Adrenal gland (tissue), 12 donors: ENCODE data around the gene PAM16. TPM values are rescaled to one million over a fixed set of nuclear protein-coding genes. Genes with fewer than 3 reads are reported as not detected.
A peak's percentile ranks its signal among the peaks of the same experiment; 100 is the strongest.

Experiments used
- DNase-seq, 7 donors: peaks; one replicate each; pipeline ENCODE4 v3.0.0-alpha.2; 2019 to 2020
- H3K27ac ChIP-seq, 5 donors: fragments of 200-600 bp; sonication (generic) in 4 of 5; 1 replicate in 3 of 5; 2 replicates in 2 of 5; pipeline versions ENCODE4 v1.5.1 to v1.8.0; 2016 to 2020; ENCODE audit warnings: mild to moderate bottlenecking in 1 of 5
- H3K27me3 ChIP-seq: fragments of 200-600 bp; 2 replicates; pipeline ENCODE4 v1.8.0; 2021
- H3K36me3 ChIP-seq, 2 donors: fragments of 200-600 bp; replicated peaks in 1 of 2; 1 replicate in 1 of 2; 2 replicates in 1 of 2; pipeline versions ENCODE4 v1.5.1 to v1.8.0; 2018 to 2022
- H3K4me1 ChIP-seq, 2 donors: fragments of 200-600 bp; replicated peaks in 1 of 2; 1 replicate in 1 of 2; 2 replicates in 1 of 2; pipeline versions ENCODE4 v1.5.1 to v1.8.0; 2018 to 2021
- H3K4me3 ChIP-seq, 4 donors: fragments of 200-600 bp; sonication (generic) in 3 of 4; one replicate each; pipeline ENCODE4 v1.5.1; 2016 to 2018
- H3K9me3 ChIP-seq, 3 donors: fragments of 200-600 bp; sonication (generic) in 1 of 3; replicated peaks in 1 of 3; 1 replicate in 2 of 3; 2 replicates in 1 of 3; pipeline versions ENCODE4 v1.5.1 to v1.8.0; 2016 to 2021
- POLR2A ChIP-seq, 2 donors: fragments of 450-650 bp; IDR thresholded peaks; one replicate each; pipeline ENCODE4 v1.6.1; 2017; ENCODE audit warnings: antibody characterized with exemption in 2 of 2, mild to moderate bottlenecking in 2 of 2, moderate library complexity in 1 of 2
- WGBS, 4 donors: extraction: QIAGEN DNeasy Blood & Tissue Kit in 2 of 4; methylation state at CpG; one replicate each; pipeline versions ENCODE4 v1.1.5 to v1.1.7; 2013 to 2017; 5-methylcytosine and 5-hydroxymethylcytosine counted together
- intact Hi-C, 2 donors: fragments of 100-400 bp; cut with DNase I; formaldehyde crosslinking; loops; one replicate each; pipeline versions ENCODE4 v1.14.1 to v1.15.0; 2022 to 2023
- polyA plus RNA-seq, 3 donors: library from polyadenylated mRNA; stranded (reverse); fragments of 200-250 nt in 2 of 3; fragments of 350-450 nt in 1 of 3; fragmentation: Illumina TruSeq in 1 of 3; extraction: RNeasy Lipid Tissue Mini Kit (QIAGEN cat#74804) in 1 of 3; gene quantifications; one replicate each; pipeline ENCODE4 v1.2.3, GENCODE V29; 2013 to 2014
- total RNA-seq, 9 donors: library from RNA; depleted of rRNA in 4 of 9; stranded (reverse); fragments of >200 nt in 4 of 9; fragments of 120-200 nt in 1 of 9; fragmentation: NEBNext Ultra II Directional in 1 of 9; extraction: Animal tissue kit (Norgen Biotek cat#: 25700) in 1 of 9; gene quantifications; one replicate each; pipeline versions ENCODE4 v1.1.0 to v1.2.4, GENCODE V29; 2013 to 2023
- TF ChIP-seq, protein P1 (sequence below), 6 experiments: fragments of 450-650 bp in 4 of 6; fragments of 200-600 bp in 2 of 6; sonication (generic) in 1 of 6; IDR thresholded peaks; 1 replicate in 5 of 6; 2 replicates in 1 of 6; pipeline versions ENCODE4 v1.5.1 to v1.8.0; 2016 to 2021; ENCODE audit warnings: antibody characterized with exemption in 6 of 6, mild to moderate bottlenecking in 2 of 6, moderate library complexity in 1 of 6
- donor health status: healthy with polysubstance abuse.
- donor health status: Bipolar disorder and iron deficiency.
- donor health status: DM: yes; HTN: yes; CAD: no.
- donor health status: DM: no; HTN: no; CAD: no.
- donor health status: DM: no; HTN: no; CAD: no.
- donor health status: DM: yes; HTN: yes; CAD: no.

PAM16 gene
- total and polyA plus RNA-seq, 12 donors, result 25.0 to 310 (median 55.3) TPM

DNA sequence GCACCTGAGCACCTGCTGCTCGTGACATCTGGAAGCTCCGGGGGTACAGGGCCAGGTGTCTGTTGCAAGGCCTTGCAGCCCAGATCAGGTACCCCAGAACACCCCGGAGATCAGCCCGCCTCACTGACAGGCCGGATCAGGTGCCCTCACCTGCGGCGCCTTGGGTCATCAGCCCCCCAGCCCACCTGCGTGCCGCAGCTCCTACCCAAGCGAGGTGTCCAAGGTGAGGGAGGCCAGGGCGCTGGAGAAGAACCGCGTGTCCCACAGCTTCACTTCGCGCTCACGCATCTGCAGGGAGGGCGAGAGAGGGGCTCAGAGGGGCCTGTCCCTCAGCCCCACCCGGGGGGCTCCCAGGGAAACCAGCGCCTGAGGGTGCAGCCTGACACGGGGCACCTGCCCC, 36.7 kb upstream of the PAM16 start:
- Histone ChIP-seq H3K4me1 (peaks cover 9 to 27% of the 10 kb centered on the region in 2 donors), H3K4me3 (no peak overlapping the region), H3K36me3 (peaks cover 0 to 28% of the 10 kb centered on the region in 2 donors), H3K27me3 (no peaks in the 10 kb centered on the region), H3K27ac (peak overlapping the region in 2 of 5 donors; percentile 17 to 80), H3K9me3 (no peaks in the 10 kb centered on the region)
- no peak for TF ChIP-seq POLR2A (IDR thresholded peaks at IDR 0.05)
- TF ChIP-seq, protein P1, sequence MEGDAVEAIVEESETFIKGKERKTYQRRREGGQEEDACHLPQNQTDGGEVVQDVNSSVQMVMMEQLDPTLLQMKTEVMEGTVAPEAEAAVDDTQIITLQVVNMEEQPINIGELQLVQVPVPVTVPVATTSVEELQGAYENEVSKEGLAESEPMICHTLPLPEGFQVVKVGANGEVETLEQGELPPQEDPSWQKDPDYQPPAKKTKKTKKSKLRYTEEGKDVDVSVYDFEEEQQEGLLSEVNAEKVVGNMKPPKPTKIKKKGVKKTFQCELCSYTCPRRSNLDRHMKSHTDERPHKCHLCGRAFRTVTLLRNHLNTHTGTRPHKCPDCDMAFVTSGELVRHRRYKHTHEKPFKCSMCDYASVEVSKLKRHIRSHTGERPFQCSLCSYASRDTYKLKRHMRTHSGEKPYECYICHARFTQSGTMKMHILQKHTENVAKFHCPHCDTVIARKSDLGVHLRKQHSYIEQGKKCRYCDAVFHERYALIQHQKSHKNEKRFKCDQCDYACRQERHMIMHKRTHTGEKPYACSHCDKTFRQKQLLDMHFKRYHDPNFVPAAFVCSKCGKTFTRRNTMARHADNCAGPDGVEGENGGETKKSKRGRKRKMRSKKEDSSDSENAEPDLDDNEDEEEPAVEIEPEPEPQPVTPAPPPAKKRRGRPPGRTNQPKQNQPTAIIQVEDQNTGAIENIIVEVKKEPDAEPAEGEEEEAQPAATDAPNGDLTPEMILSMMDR (IDR thresholded peaks at IDR 0.05), result no peak
- 64 to 96% (median 95%) methylated on average over 2 to 20 of the region's 20 CpGs for WGBS, 4 donors
- no peak for DNase-seq
- intact Hi-C loops, result no loop called here

DNA sequence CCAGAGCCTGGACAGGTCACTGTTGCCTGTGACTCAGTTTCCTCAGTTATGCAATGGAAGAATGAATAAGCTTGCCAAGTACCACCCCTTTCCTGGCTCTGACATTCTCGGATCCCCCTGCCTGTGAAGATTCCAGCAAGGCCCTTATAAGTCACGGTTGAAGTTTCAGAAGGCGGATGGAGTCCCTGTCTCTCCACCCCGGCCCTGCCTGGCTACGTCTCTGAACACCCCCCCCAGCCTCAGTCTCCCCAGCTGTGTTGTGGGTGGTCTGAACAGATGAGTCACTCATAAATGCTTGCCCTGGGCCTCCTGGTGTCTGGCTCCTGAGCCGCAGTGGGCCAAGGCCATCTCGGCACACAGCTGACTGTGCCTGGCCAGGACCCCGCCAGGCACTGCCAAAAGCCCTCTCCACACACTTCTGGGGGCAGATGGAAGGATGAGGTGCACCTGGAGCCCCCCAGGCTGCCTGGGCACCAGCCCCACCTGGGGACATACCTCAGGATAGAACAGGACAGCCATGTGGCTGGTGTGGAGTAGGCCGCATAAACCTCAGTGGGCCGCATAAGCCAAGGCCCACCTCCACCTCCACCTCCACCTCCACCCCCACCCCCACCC, 35.9 kb upstream of the PAM16 start:
- no peaks in the 10 kb centered on the region for H3K9me3 ChIP-seq
- TF ChIP-seq, protein P1 (IDR thresholded peaks at IDR 0.05), result no peak
- TF ChIP-seq POLR2A (IDR thresholded peaks at IDR 0.05), result no peak
- H3K27me3 ChIP-seq, result no peaks in the 10 kb centered on the region
- H3K36me3 ChIP-seq, result peaks cover 0 to 32% of the 10 kb centered on the region in 2 donors
- H3K4me3 ChIP-seq, result no peak overlapping the region
- peak in 2 of 7 donors; percentile 57 to 58 for DNase-seq
- 56 to 72% (median 64%) methylated on average over 7 to 10 of the region's 10 CpGs for WGBS, 4 donors
- intact Hi-C loops, result no loop called here
- H3K27ac ChIP-seq, result peak overlapping the region in 1 of 5 donors; percentile 80
- H3K4me1 ChIP-seq, result peaks cover 9 to 25% of the 10 kb centered on the region in 2 donors

DNA sequence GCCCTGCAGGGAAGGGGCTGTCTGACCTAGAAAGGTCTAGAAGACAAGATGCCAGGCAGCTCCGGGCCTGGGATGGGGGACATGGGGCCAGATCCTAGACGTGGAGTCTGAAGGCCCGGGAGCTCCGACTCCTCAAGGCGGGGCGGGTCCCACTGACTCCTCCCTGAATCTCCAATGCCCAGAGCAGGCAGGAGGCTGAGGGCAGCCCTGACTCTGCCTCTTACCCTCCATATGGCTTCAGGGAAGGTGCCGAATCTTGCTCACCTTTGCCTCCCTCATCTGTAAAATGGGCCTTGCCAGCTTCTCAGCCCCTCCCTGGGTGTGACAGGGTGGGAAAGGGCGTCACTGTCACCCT, 35.3 kb upstream of the PAM16 start:
- Histone ChIP-seq H3K4me1 (peaks cover 9 to 25% of the 10 kb centered on the region in 2 donors), H3K9me3 (no peaks in the 10 kb centered on the region), H3K36me3 (peaks cover 0 to 38% of the 10 kb centered on the region in 2 donors), H3K4me3 (no peak overlapping the region), H3K27ac (peak overlapping the region in 2 of 5 donors; percentile 29 to 80), H3K27me3 (no peaks in the 10 kb centered on the region)
- no peak for DNase-seq
- intact Hi-C loops, result no loop called here
- WGBS, 4 donors, result 68 to 86% (median 81%) methylated on average over 5 to 8 of the region's 8 CpGs
- no peak for TF ChIP-seq POLR2A (IDR thresholded peaks at IDR 0.05)
- TF ChIP-seq, protein P1 (IDR thresholded peaks at IDR 0.05), result no peak

DNA sequence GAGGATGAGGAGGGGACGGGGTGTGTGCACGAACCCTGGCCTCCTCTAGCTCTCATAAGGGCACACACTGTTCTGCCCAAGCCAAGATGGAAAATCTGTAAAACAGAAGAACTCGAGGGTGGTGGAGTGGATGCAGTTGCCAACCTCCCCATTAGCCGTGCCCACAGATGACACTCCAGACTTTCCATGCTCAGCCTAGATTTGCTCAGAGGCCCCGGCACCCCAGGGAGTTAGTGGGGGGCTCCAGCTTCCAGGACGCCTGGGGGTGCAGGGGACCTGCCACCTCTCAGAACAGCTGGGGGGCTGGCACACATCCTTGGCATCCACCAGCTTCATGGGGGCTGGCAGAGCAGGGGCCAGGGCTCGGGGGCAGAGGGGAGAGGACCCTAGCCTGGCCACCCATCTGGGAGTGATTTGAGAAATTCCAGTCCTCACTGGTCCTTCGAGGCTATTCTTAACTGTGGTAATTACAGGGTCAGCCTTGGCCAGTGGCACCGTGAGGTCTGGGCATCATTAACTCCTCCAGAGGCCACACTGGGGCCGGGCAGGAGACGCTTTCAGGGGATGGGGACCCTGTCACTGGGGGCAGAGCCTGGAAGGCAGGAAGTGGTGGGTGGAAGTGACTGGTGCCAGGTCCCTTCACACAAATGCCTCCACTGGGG, 34.8 kb upstream of the PAM16 start:
- Histone ChIP-seq H3K27ac (peak overlapping the region in 2 of 5 donors; percentile 29 to 54), H3K4me1 (peaks cover 9 to 25% of the 10 kb centered on the region in 2 donors), H3K27me3 (no peaks in the 10 kb centered on the region), H3K9me3 (no peaks in the 10 kb centered on the region), H3K4me3 (no peak overlapping the region), H3K36me3 (peaks cover 0 to 43% of the 10 kb centered on the region in 2 donors)
- intact Hi-C loops, result no loop called here
- 75 to 84% (median 79%) methylated on average over 5 to 11 of the region's 11 CpGs for WGBS, 4 donors
- no peak for TF ChIP-seq POLR2A (IDR thresholded peaks at IDR 0.05)
- TF ChIP-seq, protein P1 (IDR thresholded peaks at IDR 0.05), result no peak
- DNase-seq, result no peak
